Heart left ventricle (tissue), 13 donors: ENCODE measurements around the gene HELZ2.

Experiments used
- CTCF ChIP-seq, 12 donors: fragments of 200-600 bp; sonication (generic) in 4 of 12; IDR thresholded peaks; one replicate each; pipeline versions ENCODE4 v1.5.0 to v1.8.0; 2018 to 2022; ENCODE audit warnings: antibody characterized with exemption in 12 of 12, mild to moderate bottlenecking in 5 of 12
- POLR2A ChIP-seq, 2 donors: fragments of 450-650 bp; IDR thresholded peaks; one replicate each; pipeline ENCODE4 v1.6.1; 2017; ENCODE audit warnings: antibody characterized with exemption in 2 of 2, mild to moderate bottlenecking in 2 of 2, moderate library complexity in 2 of 2
- donor health status: ischemic (EF 13 %, LVEDD 7.1; RV severe dilation, severe dysfunction).
- donor health status: DM: no; HTN: yes; CAD: no.
- donor health status: DM: no; HTN: no; CAD: no.
- donor health status: ischemic (EF 25% LVEDD 6.9; RV normal size, moderate dysfunction).
- donor health status: ischemic (EF 25% LVEDD 5.7; RV mildly dilated, moderate dysfunction).
- donor health status: ischemic (EF 35%, LVEDD 5.7; RV mildly dilated, moderate dysfunction).
- donor health status: nonischemic (EF 11% LVEDD 7.7; RV severe dilation, severe dysfunction).
- donor health status: DM: yes; HTN: yes; CAD: no.
- donor health status: PGD.
- donor health status: ischemic (EF 29% LVEDD 5.4; RV normal size, mild dysfunction).
- donor health status: nonischemic (EF 23%, LVEDD 6.1; RV moderate dilation, normal function).

DNA sequence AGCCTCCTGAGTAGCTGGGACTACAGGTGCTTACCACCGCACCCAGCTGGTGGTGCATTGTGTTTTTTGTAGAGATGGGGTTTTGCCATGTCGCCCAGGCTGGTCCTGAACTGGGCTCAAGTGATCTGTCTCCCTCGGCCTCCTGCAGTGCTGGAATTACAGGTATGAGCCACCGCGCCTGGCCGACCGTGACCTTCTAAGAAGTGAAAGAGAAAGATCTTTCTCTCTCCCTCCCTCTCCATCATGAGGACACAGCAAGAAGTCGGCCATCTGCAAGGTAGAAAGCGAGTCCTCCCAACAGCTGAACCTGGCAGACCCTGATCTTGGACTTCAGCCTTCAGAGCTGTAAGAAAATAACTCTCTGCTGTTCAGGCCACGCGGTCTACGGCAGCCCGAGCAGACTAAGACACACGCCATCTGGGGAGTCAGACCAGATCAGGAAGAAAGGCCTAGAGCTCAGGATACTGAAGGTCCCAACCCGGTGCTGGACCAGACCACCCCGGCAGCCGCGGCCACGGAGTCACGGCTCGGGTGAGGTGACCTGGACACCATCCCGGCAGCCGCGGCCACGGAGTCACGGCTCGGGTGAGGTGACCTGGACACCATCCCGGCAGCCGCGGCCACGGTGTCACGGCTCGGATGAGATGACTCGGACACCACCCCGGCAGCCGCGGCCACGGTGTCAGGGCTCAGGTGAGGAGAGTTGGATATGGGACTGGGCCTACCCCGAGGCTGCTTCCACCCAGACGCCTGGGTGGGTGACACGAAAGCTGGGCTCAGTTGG lies 43.2 kb upstream of the HELZ2 start:
- TF ChIP-seq CTCF (IDR thresholded peaks at IDR 0.05) (no peak), POLR2A (IDR thresholded peaks at IDR 0.05) (no peak)
